Natural killer cell (primary cell): ENCODE measurements around the gene TFR2. TPM values are rescaled to one million over a fixed set of nuclear protein-coding genes. Genes with fewer than 3 reads are reported as not detected.

Source experiments
- ATAC-seq, 3 donors: fragments of 150-1000 bp in 2 of 3; fragments of 200-7000 bp in 1 of 3; cut with Tn5 transposase; 1 replicate in 1 of 3; 2 replicates in 2 of 3; pipeline ENCODE4 v1.10.0; 2021; ENCODE audit warnings: mild to moderate bottlenecking in 2 of 3, moderate library complexity in 2 of 3
- DNase-seq, 2 donors: peaks; one replicate each; pipeline versions ENCODE4 v3.0.0 to v3.0.0-alpha.2; 2013 to 2021; ENCODE audit warnings: mixed read lengths in 1 of 2
- H3K27ac ChIP-seq: one replicate; pipeline ENCODE4 v1.5.1; 2013; ENCODE audit warnings: mild to moderate bottlenecking, low read length
- H3K27me3 ChIP-seq: one replicate; pipeline ENCODE4 v1.6.1; 2013; ENCODE audit warnings: low read length; ENCODE audit not compliant: control insufficient read depth, insufficient read depth
- H3K36me3 ChIP-seq: one replicate; pipeline ENCODE4 v1.6.1; 2013; ENCODE audit warnings: low read length; ENCODE audit not compliant: control insufficient read depth, insufficient read depth
- H3K4me1 ChIP-seq: one replicate; pipeline ENCODE4 v1.6.1; 2013; ENCODE audit warnings: low read length; ENCODE audit not compliant: control insufficient read depth, insufficient read depth
- H3K4me3 ChIP-seq: one replicate; pipeline ENCODE4 v1.5.1; 2013; ENCODE audit warnings: low read length
- H3K9me3 ChIP-seq: one replicate; pipeline ENCODE4 v1.6.1; 2013; ENCODE audit warnings: low read length; ENCODE audit not compliant: control insufficient read depth, insufficient read depth
- H3K27ac Mint-ChIP-seq, 2 donors: one replicate each; pipeline ENCODE4 v1.8.0; 2022; ENCODE audit warnings: mild to moderate bottlenecking in 2 of 2, mixed read lengths in 2 of 2, moderate library complexity in 1 of 2
- H3K27me3 Mint-ChIP-seq, 2 donors: one replicate each; pipeline ENCODE4 v1.8.0; 2022; ENCODE audit warnings: low read depth in 2 of 2, mixed read lengths in 2 of 2
- H3K36me3 Mint-ChIP-seq: one replicate; pipeline ENCODE4 v1.8.0; 2022; ENCODE audit warnings: mixed read lengths
- H3K4me1 Mint-ChIP-seq, 2 donors: one replicate each; pipeline ENCODE4 v1.8.0; 2022; ENCODE audit warnings: mixed read lengths in 2 of 2
- H3K4me3 Mint-ChIP-seq: one replicate; pipeline ENCODE4 v1.8.0; 2022; ENCODE audit warnings: mild to moderate bottlenecking, moderate library complexity, mixed read lengths
- H3K9me3 Mint-ChIP-seq, 2 donors: one replicate each; pipeline ENCODE4 v1.8.0; 2022; ENCODE audit warnings: mixed read lengths in 2 of 2
- CTCF ChIP-seq: fragments of 200-600 bp; IDR thresholded peaks from one replicate; pipeline ENCODE4 v1.8.0; 2022; ENCODE audit warnings: antibody characterized with exemption
- WGBS: methylation state at CpG from one replicate; pipeline ENCODE4 v1.1.7; 2013; ENCODE audit warnings: missing lambda C conversion rate; ENCODE audit not compliant: insufficient coverage; 5-methylcytosine and 5-hydroxymethylcytosine counted together
- intact Hi-C: fragments of 100-400 bp; cut with micrococcal nuclease; formaldehyde crosslinking; loops from one replicate; pipeline ENCODE4 v1.14.2; 2022
- total RNA-seq, 4 donors: library from RNA; stranded (reverse); fragments of 120-200 nt in 1 of 4; gene quantifications; one replicate each; pipeline versions ENCODE4 v1.2.3 to v1.2.4, GENCODE V29; 2013 to 2022

The TFR2 gene
- total RNA-seq, 3 donors from 2014 or later (not counting 1 experiment from before 2014, with no cell fraction given), result 9.8 to 13.8 (median 12.0) TPM

DNA sequence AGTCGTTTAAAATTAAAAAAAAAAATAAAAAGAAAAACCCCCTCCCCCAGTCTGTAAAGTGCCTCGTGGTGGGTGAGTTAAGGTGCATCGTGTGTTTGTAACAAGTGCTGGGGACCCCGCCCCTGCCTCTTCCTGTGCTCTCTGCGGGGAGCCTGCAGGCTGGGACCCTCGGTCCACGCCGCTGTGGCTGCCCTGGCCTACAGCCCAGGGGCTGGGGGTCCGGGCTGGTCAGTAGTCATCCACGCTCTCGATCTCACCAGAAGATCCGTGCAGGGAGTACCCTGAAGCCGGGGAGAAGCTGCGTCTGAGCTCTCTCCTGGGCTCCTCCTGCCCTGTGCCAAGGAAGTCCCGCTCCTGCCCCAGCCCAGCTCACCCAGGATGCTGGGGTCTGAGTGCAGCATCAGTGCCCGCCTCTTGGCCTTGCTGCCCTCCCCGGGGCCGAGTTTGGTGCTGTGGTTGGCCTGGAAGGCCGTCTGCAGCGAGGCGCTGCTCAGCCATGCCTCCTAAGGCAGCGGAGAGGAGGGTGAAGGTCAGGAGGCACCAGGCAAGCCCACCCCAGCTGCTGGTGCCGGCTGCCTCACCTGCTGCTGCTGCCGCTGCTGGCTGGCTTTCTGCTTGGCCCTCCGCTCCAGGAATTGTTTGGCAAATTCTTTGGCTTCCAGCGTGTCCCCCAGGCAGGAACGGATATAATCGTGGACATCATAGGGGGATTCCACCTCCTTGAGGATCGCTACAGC, 40.3 kb upstream of the TFR2 start:
- Histone ChIP-seq H3K4me1 (peaks cover 26% of the 10 kb centered on the region), H3K36me3 (peaks cover 83% of the 10 kb centered on the region), H3K9me3 (no peaks in the 10 kb centered on the region), H3K4me3 (no peak overlapping the region), H3K27ac (no peak overlapping the region), H3K27me3 (no peaks in the 10 kb centered on the region)
- ATAC-seq (no peak), DNase-seq (no peak)
- 83% methylated on average over 28 of the region's 29 CpGs for WGBS
- no peaks in the 10 kb centered on the region for H3K27me3 Mint-ChIP-seq
- no peaks in the 10 kb centered on the region for H3K36me3 Mint-ChIP-seq
- intact Hi-C loops, result no loop called here
- H3K9me3 Mint-ChIP-seq, result no peaks in the 10 kb centered on the region
- peak overlapping the region; percentile 58 to 63 for H3K27ac Mint-ChIP-seq
- no peak overlapping the region for H3K4me3 Mint-ChIP-seq
- no peak for TF ChIP-seq CTCF
- peaks cover 0 to 34% of the 10 kb centered on the region in 2 donors for H3K4me1 Mint-ChIP-seq

- 91% methylated on average over 18 of the region's 18 CpGs for WGBS
- Mint-ChIP-seq H3K4me1 (peaks cover 0 to 41% of the 10 kb centered on the region in 2 donors), H3K27ac (peak overlapping the region; percentile 29 to 58), H3K9me3 (no peaks in the 10 kb centered on the region), H3K27me3 (no peaks in the 10 kb centered on the region), H3K4me3 (no peak overlapping the region), H3K36me3 (no peaks in the 10 kb centered on the region)
- Histone ChIP-seq H3K4me3 (no peak overlapping the region), H3K36me3 (peaks cover 79% of the 10 kb centered on the region), H3K9me3 (no peaks in the 10 kb centered on the region), H3K27ac (no peak overlapping the region), H3K4me1 (peaks cover 32% of the 10 kb centered on the region), H3K27me3 (no peaks in the 10 kb centered on the region)
- no peak for TF ChIP-seq CTCF
- no peak for DNase-seq
- intact Hi-C loops, result no loop called here
- no peak for ATAC-seq
Observed at GRCh38 chr7:100680576-100681271, 39.4 kb upstream of the TFR2 start.

- Histone ChIP-seq H3K4me3 (no peak overlapping the region), H3K9me3 (no peaks in the 10 kb centered on the region), H3K4me1 (peaks cover 32% of the 10 kb centered on the region), H3K27me3 (no peaks in the 10 kb centered on the region), H3K27ac (no peak overlapping the region), H3K36me3 (peaks cover 72% of the 10 kb centered on the region)
- no peak for TF ChIP-seq CTCF
- Mint-ChIP-seq H3K27ac (peak overlapping the region; percentile 29 to 56), H3K27me3 (no peaks in the 10 kb centered on the region), H3K36me3 (no peaks in the 10 kb centered on the region), H3K9me3 (no peaks in the 10 kb centered on the region), H3K4me3 (peak overlapping the region; percentile 29), H3K4me1 (peaks cover 0 to 37% of the 10 kb centered on the region in 2 donors)
- ATAC-seq (no peak), DNase-seq (peak in 1 of 2 donors; percentile 46)
- intact Hi-C loops, result loop anchor here (10.0 kb wide), 1 partner anchor 575 kb away; the partner anchor contains the start of genes AP4M1 and MCM7
- 78% methylated on average over 9 of the region's 13 CpGs for WGBS
Observed at GRCh38 chr7:100679927-100680575, 38.7 kb upstream of the TFR2 start.
